ENCODE data around the gene SLC9A8.

SLC9A8 gene

DNA sequence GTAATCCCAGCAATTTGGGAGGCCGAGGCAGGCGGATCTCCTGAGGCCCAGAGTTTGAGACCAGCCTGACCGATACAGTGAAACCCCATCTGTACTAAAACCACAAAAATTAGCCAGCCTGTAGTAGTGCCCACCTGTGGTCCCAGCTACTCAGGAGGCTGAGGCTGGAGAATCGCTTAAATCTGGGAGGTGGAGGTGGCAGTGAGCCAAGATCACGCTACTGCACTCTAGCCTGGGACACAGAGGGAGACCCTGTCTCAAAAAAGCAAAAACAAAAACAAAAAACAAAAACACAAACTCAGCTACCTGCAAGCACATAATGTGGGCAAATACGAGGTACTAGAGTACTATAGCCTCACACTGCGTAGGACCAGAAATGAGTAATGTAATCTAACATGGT, 106.4 kb downstream of the SLC9A8 start:
- Histone ChIP-seq H3K4me3 (ENCODE audit: low read depth, low read length) (no peak overlapping the region), H3K27ac (ENCODE audit: extremely low read depth, low read depth, low read length) (no peak overlapping the region), H3K9me3 (ENCODE audit: control insufficient read depth, insufficient read depth, low read depth, low read length) (no peaks in the 10 kb centered on the region), H3K4me1 (ENCODE audit: control insufficient read depth, insufficient read depth, low read length) (no peaks in the 10 kb centered on the region), H3K36me3 (ENCODE audit: control insufficient read depth in 2 of 2, insufficient read depth in 1 of 2, low read length in 2 of 2) (no peaks in the 10 kb centered on the region)
- TF ChIP-seq ZNF514 (tag by site-specific recombination; IDR thresholded peaks at IDR 0.05) (no peak), ZNF791 (tag by site-specific recombination; IDR thresholded peaks at IDR 0.05) (no peak), ZIC2 (tag by site-specific recombination; IDR thresholded peaks at IDR 0.05) (peak; percentile 47), IKZF3 (tag by site-specific recombination; IDR thresholded peaks at IDR 0.05) (no peak), HOXA7 (CRISPR knock-in tag; IDR thresholded peaks at IDR 0.05; ENCODE audit: borderline replicate concordance) (no peak), ZNF658 (tag by site-specific recombination; IDR thresholded peaks at IDR 0.05) (no peak), ZNF155 (tag by site-specific recombination; IDR thresholded peaks at IDR 0.05) (no peak), ZNF549 (tag by site-specific recombination; IDR thresholded peaks at IDR 0.05) (no peak), ZNF768 (tag by site-specific recombination; IDR thresholded peaks at IDR 0.05) (no peak), KLF10 (tag by site-specific recombination; IDR thresholded peaks at IDR 0.05) (no peak), OSR2 (tag by site-specific recombination; IDR thresholded peaks at IDR 0.05) (peak; percentile 29; the same call in 1 of the 2 replicates), KLF9 (tag by site-specific recombination; IDR thresholded peaks at IDR 0.05; ENCODE audit: low read depth) (no peak), BCL11A (tag by site-specific recombination; IDR thresholded peaks at IDR 0.05; ENCODE audit: low read depth) (no peak), ZNF707 (tag by site-specific recombination; IDR thresholded peaks at IDR 0.05) (no peak), ZNF610 (tag by site-specific recombination; IDR thresholded peaks at IDR 0.05; ENCODE audit: borderline replicate concordance) (no peak), ZNF529 (tag by site-specific recombination; IDR thresholded peaks at IDR 0.05; ENCODE audit: insufficient replicate concordance) (no peak), ZNF423 (tag by site-specific recombination; IDR thresholded peaks at IDR 0.05) (no peak), ZBTB7A (tag by site-specific recombination; IDR thresholded peaks at IDR 0.05; ENCODE audit: low read depth) (no peak), GLI2 (tag by site-specific recombination; IDR thresholded peaks at IDR 0.05; ENCODE audit: borderline replicate concordance, low read depth) (no peak), ZNF394 (tag by site-specific recombination; IDR thresholded peaks at IDR 0.05; ENCODE audit: borderline replicate concordance) (no peak), SP2 (tag by site-specific recombination; IDR thresholded peaks at IDR 0.05) (no peak), SCRT1 (tag by site-specific recombination; IDR thresholded peaks at IDR 0.05; ENCODE audit: borderline replicate concordance) (peak; percentile 83), SCRT2 (tag by site-specific recombination; IDR thresholded peaks at IDR 0.05) (peak; percentile 69), GFI1B (tag by site-specific recombination; IDR thresholded peaks at IDR 0.05) (no peak), ZNF501 (tag by site-specific recombination; IDR thresholded peaks at IDR 0.05) (no peak), ZNF621 (tag by site-specific recombination; IDR thresholded peaks at IDR 0.05) (no peak)
- TF ChIP-seq, protein P1, sequence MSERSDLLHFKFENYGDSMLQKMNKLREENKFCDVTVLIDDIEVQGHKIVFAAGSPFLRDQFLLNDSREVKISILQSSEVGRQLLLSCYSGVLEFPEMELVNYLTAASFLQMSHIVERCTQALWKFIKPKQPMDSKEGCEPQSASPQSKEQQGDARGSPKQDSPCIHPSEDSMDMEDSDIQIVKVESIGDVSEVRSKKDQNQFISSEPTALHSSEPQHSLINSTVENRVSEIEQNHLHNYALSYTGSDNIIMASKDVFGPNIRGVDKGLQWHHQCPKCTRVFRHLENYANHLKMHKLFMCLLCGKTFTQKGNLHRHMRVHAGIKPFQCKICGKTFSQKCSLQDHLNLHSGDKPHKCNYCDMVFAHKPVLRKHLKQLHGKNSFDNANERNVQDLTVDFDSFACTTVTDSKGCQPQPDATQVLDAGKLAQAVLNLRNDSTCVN (tag by site-specific recombination; optimal IDR thresholded peaks at IDR 0.05) = no peak
- TF ChIP-seq, protein P2, sequence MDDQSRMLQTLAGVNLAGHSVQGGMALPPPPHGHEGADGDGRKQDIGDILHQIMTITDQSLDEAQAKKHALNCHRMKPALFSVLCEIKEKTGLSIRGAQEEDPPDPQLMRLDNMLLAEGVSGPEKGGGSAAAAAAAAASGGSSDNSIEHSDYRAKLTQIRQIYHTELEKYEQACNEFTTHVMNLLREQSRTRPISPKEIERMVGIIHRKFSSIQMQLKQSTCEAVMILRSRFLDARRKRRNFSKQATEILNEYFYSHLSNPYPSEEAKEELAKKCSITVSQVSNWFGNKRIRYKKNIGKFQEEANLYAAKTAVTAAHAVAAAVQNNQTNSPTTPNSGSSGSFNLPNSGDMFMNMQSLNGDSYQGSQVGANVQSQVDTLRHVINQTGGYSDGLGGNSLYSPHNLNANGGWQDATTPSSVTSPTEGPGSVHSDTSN (CRISPR knock-in tag; IDR thresholded peaks at IDR 0.05) = no peak
- TF ChIP-seq, protein P3, sequence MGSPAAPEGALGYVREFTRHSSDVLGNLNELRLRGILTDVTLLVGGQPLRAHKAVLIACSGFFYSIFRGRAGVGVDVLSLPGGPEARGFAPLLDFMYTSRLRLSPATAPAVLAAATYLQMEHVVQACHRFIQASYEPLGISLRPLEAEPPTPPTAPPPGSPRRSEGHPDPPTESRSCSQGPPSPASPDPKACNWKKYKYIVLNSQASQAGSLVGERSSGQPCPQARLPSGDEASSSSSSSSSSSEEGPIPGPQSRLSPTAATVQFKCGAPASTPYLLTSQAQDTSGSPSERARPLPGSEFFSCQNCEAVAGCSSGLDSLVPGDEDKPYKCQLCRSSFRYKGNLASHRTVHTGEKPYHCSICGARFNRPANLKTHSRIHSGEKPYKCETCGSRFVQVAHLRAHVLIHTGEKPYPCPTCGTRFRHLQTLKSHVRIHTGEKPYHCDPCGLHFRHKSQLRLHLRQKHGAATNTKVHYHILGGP (tag by site-specific recombination; IDR thresholded peaks at IDR 0.05) = no peak
- TF ChIP-seq, protein P4, sequence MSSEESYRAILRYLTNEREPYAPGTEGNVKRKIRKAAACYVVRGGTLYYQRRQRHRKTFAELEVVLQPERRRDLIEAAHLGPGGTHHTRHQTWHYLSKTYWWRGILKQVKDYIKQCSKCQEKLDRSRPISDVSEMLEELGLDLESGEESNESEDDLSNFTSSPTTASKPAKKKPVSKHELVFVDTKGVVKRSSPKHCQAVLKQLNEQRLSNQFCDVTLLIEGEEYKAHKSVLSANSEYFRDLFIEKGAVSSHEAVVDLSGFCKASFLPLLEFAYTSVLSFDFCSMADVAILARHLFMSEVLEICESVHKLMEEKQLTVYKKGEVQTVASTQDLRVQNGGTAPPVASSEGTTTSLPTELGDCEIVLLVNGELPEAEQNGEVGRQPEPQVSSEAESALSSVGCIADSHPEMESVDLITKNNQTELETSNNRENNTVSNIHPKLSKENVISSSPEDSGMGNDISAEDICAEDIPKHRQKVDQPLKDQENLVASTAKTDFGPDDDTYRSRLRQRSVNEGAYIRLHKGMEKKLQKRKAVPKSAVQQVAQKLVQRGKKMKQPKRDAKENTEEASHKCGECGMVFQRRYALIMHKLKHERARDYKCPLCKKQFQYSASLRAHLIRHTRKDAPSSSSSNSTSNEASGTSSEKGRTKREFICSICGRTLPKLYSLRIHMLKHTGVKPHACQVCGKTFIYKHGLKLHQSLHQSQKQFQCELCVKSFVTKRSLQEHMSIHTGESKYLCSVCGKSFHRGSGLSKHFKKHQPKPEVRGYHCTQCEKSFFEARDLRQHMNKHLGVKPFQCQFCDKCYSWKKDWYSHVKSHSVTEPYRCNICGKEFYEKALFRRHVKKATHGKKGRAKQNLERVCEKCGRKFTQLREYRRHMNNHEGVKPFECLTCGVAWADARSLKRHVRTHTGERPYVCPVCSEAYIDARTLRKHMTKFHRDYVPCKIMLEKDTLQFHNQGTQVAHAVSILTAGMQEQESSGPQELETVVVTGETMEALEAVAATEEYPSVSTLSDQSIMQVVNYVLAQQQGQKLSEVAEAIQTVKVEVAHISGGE (tag by site-specific recombination; conservative IDR thresholded peaks at IDR 0.05; ENCODE audit: low read depth) = no peak
- POLR2A ChIA-PET = no interaction called here
- CTCF ChIA-PET = no interaction called here

Measured in HEK293 (cell line).